PC-3 (cell line): Measurements from ENCODE around the gene ZNF777. TPM values are rescaled to one million over a fixed set of nuclear protein-coding genes. Genes with fewer than 3 reads are reported as not detected.

Experiments
- ATAC-seq: fragments of 200-7000 bp; cut with Tn5 transposase; 2 replicates; pipeline ENCODE4 v1.9.1; 2020; ENCODE audit warnings: mild to moderate bottlenecking, moderate library complexity
- Bru-seq: library from RNA; stranded (reverse); fragments of 400-500 nt; gene quantifications from one replicate; lab custom pipeline; 2021; lab: Mats Ljungman, UMichigan
- BruChase-seq, 2 experiments: library from RNA; stranded (reverse); fragments of 400-500 nt; gene quantifications; one replicate each; lab custom pipeline; 2021; lab: Mats Ljungman, UMichigan
- BruUV-seq: library from RNA; stranded (reverse); fragments of 400-500 nt; replicated peaks from 2 replicates; lab custom pipeline; 2021; lab: Mats Ljungman, UMichigan
- CTCF ChIA-PET: fragments of 300-600 bp; sonication (Branson Sonifier 250); formaldehyde crosslinking; loops from one replicate; lab custom pipeline; 2022; ENCODE audit warnings: antibody characterized with exemption; lab: Charles Lee
- POLR2A ChIA-PET: fragments of 300-600 bp; sonication (Branson Sonifier 250); formaldehyde crosslinking; loops from one replicate; lab custom pipeline; 2022; ENCODE audit warnings: antibody characterized with exemption; ENCODE audit not compliant: unreplicated experiment; lab: Charles Lee
- DNase-seq: peaks from one replicate; pipeline ENCODE4 v3.0.0-alpha.2; 2015
- H2AFZ ChIP-seq: fragments of 300-600 bp; sonication (generic); 2 replicates; pipeline ENCODE4 v1.6.0; 2016; ENCODE audit warnings: antibody characterized with exemption, low read length
- H3F3A ChIP-seq: fragments of 300-600 bp; sonication (generic); one replicate; pipeline ENCODE4 v1.6.0; 2017; ENCODE audit warnings: antibody characterized with exemption, low read length, control low read depth, mild to moderate bottlenecking; ENCODE audit not compliant: unreplicated experiment
- H3K27ac ChIP-seq: fragments of 300-600 bp; sonication (generic); 2 replicates; pipeline ENCODE4 v1.5.1; 2016; ENCODE audit warnings: mild to moderate bottlenecking, low read length
- H3K27me3 ChIP-seq: fragments of 300-600 bp; sonication (generic); 2 replicates; pipeline ENCODE4 v1.6.1; 2016; ENCODE audit warnings: low read length, mixed read lengths
- H3K36me3 ChIP-seq: fragments of 300-600 bp; sonication (generic); 2 replicates; pipeline ENCODE4 v1.6.1; 2016; ENCODE audit warnings: low read depth, mixed run types, low read length, mixed read lengths
- H3K4me1 ChIP-seq: fragments of 300-600 bp; sonication (generic); 2 replicates; pipeline ENCODE4 v1.5.1; 2016; ENCODE audit warnings: low read length; ENCODE audit not compliant: insufficient read depth
- H3K4me2 ChIP-seq: fragments of 300-600 bp; sonication (generic); 2 replicates; pipeline ENCODE4 v1.6.0; 2016; ENCODE audit warnings: low read length
- H3K4me3 ChIP-seq: fragments of 300-600 bp; sonication (generic); 2 replicates; pipeline ENCODE4 v1.5.1; 2016; ENCODE audit warnings: mild to moderate bottlenecking, low read length, mixed read lengths
- H3K79me2 ChIP-seq: fragments of 300-600 bp; sonication (generic); 2 replicates; pipeline ENCODE4 v1.6.1; 2017; ENCODE audit warnings: low read length, mixed read lengths
- H3K9ac ChIP-seq: fragments of 300-600 bp; sonication (generic); 2 replicates; pipeline ENCODE4 v1.6.0; 2016; ENCODE audit warnings: mild to moderate bottlenecking, low read length
- H3K9me2 ChIP-seq: fragments of 300-600 bp; sonication (generic); replicated peaks from 2 replicates; pipeline ENCODE4 v1.6.1; 2016; ENCODE audit warnings: mixed run types, low read length, mixed read lengths
- H3K9me3 ChIP-seq: fragments of 300-600 bp; sonication (generic); 2 replicates; pipeline ENCODE4 v1.6.1; 2016; ENCODE audit warnings: low read length, mixed read lengths
- H4K20me1 ChIP-seq: fragments of 300-600 bp; sonication (generic); 2 replicates; pipeline ENCODE4 v1.6.1; 2016; ENCODE audit warnings: low read length, mixed read lengths
- EZH2 ChIP-seq: fragments of 300-600 bp; sonication (generic); IDR thresholded peaks from one replicate; pipeline ENCODE4 v1.6.1; 2017; ENCODE audit warnings: antibody characterized with exemption, mild to moderate bottlenecking, low read length; ENCODE audit not compliant: unreplicated experiment
- EZH2phosphoT487 ChIP-seq: fragments of 300-600 bp; sonication (generic); IDR thresholded peaks from 2 replicates; pipeline ENCODE4 v1.6.1; 2018; ENCODE audit warnings: mild to moderate bottlenecking, antibody characterized with exemption, low read length, borderline replicate concordance
- intact Hi-C: fragments of 100-400 bp; cut with micrococcal nuclease; formaldehyde crosslinking; loops from 2 replicates; pipeline ENCODE4 v1.9.0; 2023
- long read RNA-seq: library from polyadenylated mRNA; unstranded; transcript quantifications from one replicate; pipeline ENCODE4 v2.0.0, GENCODE V29; 2021; ENCODE audit not compliant: unreplicated experiment
- total RNA-seq: library from RNA; depleted of rRNA; stranded (reverse); fragments of >200 nt; gene quantifications from 2 replicates; pipeline ENCODE4 v1.2.3, GENCODE V29; 2014; rRNA removed
- TF ChIP-seq, protein P1 (sequence below): fragments of 300-600 bp; sonication (generic); conservative IDR thresholded peaks from 2 replicates; pipeline ENCODE4 v1.5.1; 2017; ENCODE audit warnings: antibody characterized with exemption, low read depth, mild to moderate bottlenecking, low read length

Gene ZNF777
- total RNA-seq (9.9 and 10.3 TPM in 2 replicates), Bru-seq, nascent RNA (percentile 72 among the genes with signal in this experiment), BruChase-seq, experiment 1, labeled RNA remaining after a 6-hour chase (percentile 66 among the genes with signal in this experiment), BruChase-seq, experiment 2, labeled RNA remaining after a 2-hour chase (percentile 69 among the genes with signal in this experiment)
- long read RNA-seq, partial matches to known transcripts, result 15 of 65 reads
- long read RNA-seq, other reads (novel, unspliced or antisense), result 50 of 65 reads

DNA sequence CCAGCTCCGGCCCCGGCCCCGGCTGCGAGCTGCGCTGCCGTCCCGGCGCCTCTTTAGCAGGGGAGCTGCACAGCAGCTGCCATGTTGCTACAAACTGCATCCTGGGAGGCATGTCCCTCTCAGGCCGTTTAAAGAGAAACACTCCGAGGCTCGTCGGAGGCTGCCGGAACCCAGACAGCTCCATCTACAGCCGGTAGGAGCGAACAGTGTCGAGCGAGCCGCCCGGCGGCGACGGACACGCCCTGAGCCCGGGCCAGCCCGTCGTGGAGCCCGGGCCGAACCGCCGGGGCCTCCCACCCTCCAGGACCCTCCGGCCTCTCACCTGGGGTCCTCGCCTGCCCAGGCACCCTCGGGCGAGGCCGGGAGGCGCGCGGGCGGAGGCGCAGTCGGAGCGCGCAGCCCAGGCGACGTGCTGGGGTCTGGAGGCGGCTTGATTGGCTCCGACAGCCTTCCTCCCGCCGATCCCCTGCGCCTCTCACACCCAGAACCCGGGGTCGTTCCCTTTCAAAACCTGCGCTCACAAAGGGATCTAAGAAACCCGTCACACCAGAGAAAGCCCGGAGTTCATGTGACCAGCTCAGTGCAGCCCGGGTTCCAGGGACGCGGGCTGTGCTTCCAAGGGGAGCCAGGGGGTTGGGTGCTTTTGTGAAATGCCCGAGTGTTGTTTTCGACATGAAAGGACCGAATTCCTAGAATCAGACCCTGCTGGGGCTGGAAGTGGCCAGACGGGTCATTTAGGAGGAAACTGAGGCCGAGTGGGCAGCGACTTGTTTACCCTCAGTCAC lies at the start of gene ZNF777:
Gene ZNF777 (minus strand): TSS at position 570 of the 785 bp plus-strand sequence. CDS start 5,040 bp downstream, outside the sequence.
- Histone ChIP-seq H3K4me1 (peaks cover 15% of the 10 kb centered on the region; the same call in 1 of the 2 replicates), H3K79me2 (peaks cover 36% of the 10 kb centered on the region), H3K4me2 (peak within 1 kb of the TSS; percentile 97), H3K27ac (no peak within 1 kb of the TSS), H3K9me2 (no peaks in the 10 kb centered on the region), H2AFZ (peak within 1 kb of the TSS; percentile 100), H3K36me3 (no peaks in the 10 kb centered on the region; the same call in 1 of the 2 replicates), H4K20me1 (no peaks in the 10 kb centered on the region), H3K9me3 (no peaks in the 10 kb centered on the region), H3K9ac (peak within 1 kb of the TSS; percentile 77), H3K27me3 (no peaks in the 10 kb centered on the region), H3F3A (no peaks in the 10 kb centered on the region), H3K4me3 (peak within 1 kb of the TSS; percentile 96)
- intact Hi-C loops, result loop anchor here (1.0 kb wide), 1 partner anchor 38 kb away; no protein-coding TSS in a partner anchor
- DNase-seq (peak; percentile 78), ATAC-seq (peak; percentile 95)
- ChIA-PET CTCF (interaction anchor here (0.6 to 1.4 kb wide), 5 partner anchors 42 to 199 kb away, joined by 4 to 6 read pairs (median 5); no protein-coding TSS in a partner anchor), POLR2A (interaction anchor here (0.5 kb wide), 1 partner anchor 166 kb away, joined by 27 read pairs; no protein-coding TSS in a partner anchor)
- no peak for TF ChIP-seq EZH2
- TF ChIP-seq, protein P1, sequence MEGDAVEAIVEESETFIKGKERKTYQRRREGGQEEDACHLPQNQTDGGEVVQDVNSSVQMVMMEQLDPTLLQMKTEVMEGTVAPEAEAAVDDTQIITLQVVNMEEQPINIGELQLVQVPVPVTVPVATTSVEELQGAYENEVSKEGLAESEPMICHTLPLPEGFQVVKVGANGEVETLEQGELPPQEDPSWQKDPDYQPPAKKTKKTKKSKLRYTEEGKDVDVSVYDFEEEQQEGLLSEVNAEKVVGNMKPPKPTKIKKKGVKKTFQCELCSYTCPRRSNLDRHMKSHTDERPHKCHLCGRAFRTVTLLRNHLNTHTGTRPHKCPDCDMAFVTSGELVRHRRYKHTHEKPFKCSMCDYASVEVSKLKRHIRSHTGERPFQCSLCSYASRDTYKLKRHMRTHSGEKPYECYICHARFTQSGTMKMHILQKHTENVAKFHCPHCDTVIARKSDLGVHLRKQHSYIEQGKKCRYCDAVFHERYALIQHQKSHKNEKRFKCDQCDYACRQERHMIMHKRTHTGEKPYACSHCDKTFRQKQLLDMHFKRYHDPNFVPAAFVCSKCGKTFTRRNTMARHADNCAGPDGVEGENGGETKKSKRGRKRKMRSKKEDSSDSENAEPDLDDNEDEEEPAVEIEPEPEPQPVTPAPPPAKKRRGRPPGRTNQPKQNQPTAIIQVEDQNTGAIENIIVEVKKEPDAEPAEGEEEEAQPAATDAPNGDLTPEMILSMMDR, result peak; percentile 53
- BruUV-seq, result no TSS peak

DNA sequence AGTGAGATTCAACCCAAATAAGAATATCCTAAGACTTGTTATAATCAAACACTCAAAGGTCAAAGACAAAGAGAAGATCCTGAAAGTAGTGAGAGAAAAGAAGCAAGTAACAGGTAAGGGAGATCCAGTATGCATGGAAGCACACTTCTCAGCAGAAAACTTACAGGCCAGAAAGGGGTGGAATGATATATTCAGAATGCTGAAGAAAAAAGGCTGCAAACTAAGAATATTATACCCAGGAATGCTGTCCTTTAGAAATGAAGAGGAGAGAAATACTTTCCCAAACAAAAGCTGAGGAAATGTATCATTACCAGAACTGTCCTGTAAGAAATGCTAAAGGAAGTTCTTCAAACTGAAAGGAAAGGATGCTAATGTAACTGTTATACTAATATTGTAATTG lies 49.4 kb upstream of the ZNF777 start:
- CTCF ChIA-PET, result no interaction called here
- POLR2A ChIA-PET, result no interaction called here
- no peaks in the 10 kb centered on the region for H3K36me3 ChIP-seq
- intact Hi-C loops, result no loop called here
- TF ChIP-seq, protein P1, result no peak
- TF ChIP-seq EZH2phosphoT487 (no peak), EZH2 (no peak)
- no peak overlapping the region for H2AFZ ChIP-seq
- H3K27me3 ChIP-seq, result no peaks in the 10 kb centered on the region
- no peak overlapping the region for H3K4me2 ChIP-seq
- no peaks in the 10 kb centered on the region for H4K20me1 ChIP-seq
- H3K27ac ChIP-seq, result no peak overlapping the region
- H3K79me2 ChIP-seq, result no peaks in the 10 kb centered on the region
- H3F3A ChIP-seq, result no peaks in the 10 kb centered on the region
- H3K4me3 ChIP-seq, result no peak overlapping the region
- no TSS peak for BruUV-seq
- H3K9me2 ChIP-seq, result no peaks in the 10 kb centered on the region
- no peak for DNase-seq
- H3K9me3 ChIP-seq, result peaks cover 12% of the 10 kb centered on the region; the same call in 1 of the 2 replicates
- no peak for ATAC-seq
- no peaks in the 10 kb centered on the region for H3K4me1 ChIP-seq
- H3K9ac ChIP-seq, result no peak overlapping the region
